GM12874 (cell line): ENCODE measurements around the gene SLC29A4.
A peak's percentile ranks its signal among the peaks of the same experiment; 100 is the strongest.

Source experiments
- CTCF ChIP-seq: IDR thresholded peaks from 2 replicates; pipeline ENCODE4 v1.5.1; 2011; ENCODE audit warnings: low read depth, mild to moderate bottlenecking, control low read depth, low read length, moderate library complexity; ENCODE audit not compliant: insufficient read depth

The SLC29A4 gene

GRCh38 chr7:5283421-5284303, 919 bp downstream of the SLC29A4 start:
- TF ChIP-seq CTCF = no peak

- peak; percentile 61 for TF ChIP-seq CTCF
Observed at GRCh38 chr7:5284304-5285281, 1.9 kb downstream of the SLC29A4 start.

- TF ChIP-seq CTCF = no peak
Observed at GRCh38 chr7:5286933-5287332, 4.2 kb downstream of the SLC29A4 start.

- TF ChIP-seq CTCF = no peak
Observed at GRCh38 chr7:5287802-5288201, 5.1 kb downstream of the SLC29A4 start.

GRCh38 chr7:5289355-5289754, 6.6 kb downstream of the SLC29A4 start:
- no peak for TF ChIP-seq CTCF

GRCh38 chr7:5291301-5291700, 8.6 kb downstream of the SLC29A4 start:
- no peak for TF ChIP-seq CTCF

- no peak for TF ChIP-seq CTCF
Observed at GRCh38 chr7:5294169-5294987, 11.6 kb downstream of the SLC29A4 start.
